ENCODE measurements around the gene GLRA3.

The GLRA3 gene

DNA sequence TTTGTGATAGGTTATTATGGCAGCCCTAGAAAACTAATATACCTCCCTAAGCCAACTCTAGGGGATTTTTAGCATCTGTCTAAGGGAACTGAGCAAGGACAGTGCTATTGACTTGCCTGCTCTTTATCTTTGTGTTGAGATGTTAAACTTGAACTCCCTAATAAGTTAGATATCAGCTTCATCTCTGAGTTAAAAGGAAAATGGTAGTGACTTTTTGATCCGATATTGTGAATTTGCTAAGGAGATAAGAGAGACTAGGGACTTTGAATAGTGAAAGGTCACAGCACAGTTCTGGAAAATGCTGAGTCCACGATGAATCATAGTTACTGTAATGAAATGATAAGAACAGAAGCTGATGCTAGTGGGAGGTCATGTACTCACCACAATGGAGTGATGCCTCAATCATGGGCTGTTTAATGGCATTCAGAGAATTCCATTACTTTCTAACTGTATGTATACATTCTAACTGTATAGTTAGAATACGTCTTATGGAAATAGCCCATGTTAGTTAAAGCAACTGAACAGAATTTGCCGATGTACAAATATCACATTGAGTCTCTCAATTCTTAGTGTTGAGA, 147.2 kb downstream of the GLRA3 start:
- TF ChIP-seq, protein P1, sequence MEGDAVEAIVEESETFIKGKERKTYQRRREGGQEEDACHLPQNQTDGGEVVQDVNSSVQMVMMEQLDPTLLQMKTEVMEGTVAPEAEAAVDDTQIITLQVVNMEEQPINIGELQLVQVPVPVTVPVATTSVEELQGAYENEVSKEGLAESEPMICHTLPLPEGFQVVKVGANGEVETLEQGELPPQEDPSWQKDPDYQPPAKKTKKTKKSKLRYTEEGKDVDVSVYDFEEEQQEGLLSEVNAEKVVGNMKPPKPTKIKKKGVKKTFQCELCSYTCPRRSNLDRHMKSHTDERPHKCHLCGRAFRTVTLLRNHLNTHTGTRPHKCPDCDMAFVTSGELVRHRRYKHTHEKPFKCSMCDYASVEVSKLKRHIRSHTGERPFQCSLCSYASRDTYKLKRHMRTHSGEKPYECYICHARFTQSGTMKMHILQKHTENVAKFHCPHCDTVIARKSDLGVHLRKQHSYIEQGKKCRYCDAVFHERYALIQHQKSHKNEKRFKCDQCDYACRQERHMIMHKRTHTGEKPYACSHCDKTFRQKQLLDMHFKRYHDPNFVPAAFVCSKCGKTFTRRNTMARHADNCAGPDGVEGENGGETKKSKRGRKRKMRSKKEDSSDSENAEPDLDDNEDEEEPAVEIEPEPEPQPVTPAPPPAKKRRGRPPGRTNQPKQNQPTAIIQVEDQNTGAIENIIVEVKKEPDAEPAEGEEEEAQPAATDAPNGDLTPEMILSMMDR (IDR thresholded peaks at IDR 0.05; ENCODE audit: low read depth, low read length): no peak
- no peak for DNase-seq (ENCODE audit: extremely low read depth, low read depth)

DNA sequence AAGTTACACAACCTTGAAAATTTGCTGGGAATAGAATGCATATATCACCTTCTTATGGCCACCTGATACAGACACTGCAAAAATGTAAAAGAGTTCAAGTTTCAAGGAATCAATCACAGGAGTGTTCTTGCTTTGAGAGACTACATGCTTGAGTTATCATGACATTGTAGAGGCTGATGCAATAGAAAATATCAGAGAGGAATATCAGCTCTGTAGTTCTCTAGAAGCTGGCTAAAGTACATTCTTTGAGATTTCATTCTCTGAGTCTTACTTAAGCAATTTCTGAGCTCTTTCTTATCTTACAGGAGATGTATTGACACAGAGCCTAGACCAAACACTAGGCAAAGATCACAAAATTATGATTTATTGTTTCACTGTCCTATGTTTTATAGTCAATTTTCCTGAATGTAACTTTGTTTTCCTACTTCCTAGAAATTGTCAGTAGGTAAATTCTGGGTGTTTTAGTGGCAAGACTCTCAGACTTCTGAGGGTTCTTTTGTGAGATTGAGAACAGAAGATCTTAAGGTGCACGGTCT, 154.7 kb downstream of the GLRA3 start:
- TF ChIP-seq, protein P1 (IDR thresholded peaks at IDR 0.05; ENCODE audit: low read depth, low read length): no peak
- no peak for DNase-seq (ENCODE audit: extremely low read depth, low read depth)

DNA sequence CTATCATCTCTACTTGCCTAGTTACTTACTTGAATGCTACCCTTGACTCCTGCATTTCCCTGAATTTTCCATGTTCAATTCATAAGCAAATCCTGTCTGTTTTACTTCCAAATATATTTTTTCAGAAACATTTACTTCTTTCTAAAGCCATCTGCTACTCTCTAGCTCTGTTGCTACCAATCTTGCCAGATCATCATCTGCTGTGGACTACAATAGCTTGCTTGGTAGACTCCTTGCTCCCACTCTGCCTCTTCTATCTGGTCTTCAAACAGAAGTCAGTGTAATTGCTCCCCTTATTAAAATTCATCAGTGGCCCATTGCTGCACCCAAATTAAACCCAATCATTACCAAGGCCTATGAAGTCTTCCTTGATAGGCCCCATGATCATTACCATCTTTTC, 155.2 kb downstream of the GLRA3 start:
- TF ChIP-seq, protein P1 (IDR thresholded peaks at IDR 0.05; ENCODE audit: low read depth, low read length): no peak
- DNase-seq (ENCODE audit: extremely low read depth, low read depth): no peak

DNA sequence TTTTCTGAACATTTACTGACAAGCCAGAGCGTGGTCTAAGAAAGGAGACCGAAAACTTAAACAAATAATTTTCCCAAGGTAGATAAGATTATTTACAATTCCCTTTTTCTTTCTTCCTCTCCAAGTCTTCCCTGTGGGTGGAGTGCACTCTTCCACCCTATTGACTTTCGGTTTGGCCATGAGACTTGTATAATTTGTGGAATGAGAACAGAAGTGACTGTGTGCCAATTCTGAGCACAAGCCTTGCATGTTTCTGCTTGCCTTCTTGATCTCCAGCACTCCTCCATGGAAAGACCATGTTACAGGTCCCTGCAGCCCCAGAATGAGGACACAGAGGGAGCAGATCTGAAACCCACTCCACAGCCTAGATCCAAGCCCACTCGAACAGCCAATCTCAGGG, 156.8 kb downstream of the GLRA3 start:
- TF ChIP-seq, protein P1 (IDR thresholded peaks at IDR 0.05; ENCODE audit: low read depth, low read length): no peak
- no peak for DNase-seq (ENCODE audit: extremely low read depth, low read depth)

DNA sequence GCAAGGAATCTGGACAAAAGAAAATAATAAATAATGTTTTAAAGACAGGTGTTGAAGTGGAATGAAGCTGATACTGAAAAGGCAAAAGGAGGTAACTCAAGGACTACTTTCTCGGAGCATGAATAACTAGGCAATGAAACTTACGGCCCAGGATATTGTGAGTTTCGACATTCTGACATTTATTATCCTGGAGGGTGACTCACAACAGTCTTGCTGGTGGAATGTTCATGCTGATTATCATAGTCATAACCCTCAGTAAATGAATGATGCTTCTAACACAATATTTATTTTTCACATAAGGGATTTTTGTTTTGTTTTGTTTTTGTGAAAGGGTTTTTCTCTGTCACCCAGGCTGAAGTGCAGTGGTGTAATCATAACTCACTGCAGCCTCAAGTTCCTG, 159.8 kb downstream of the GLRA3 start:
- DNase-seq (ENCODE audit: extremely low read depth, low read depth): peak; percentile 59
- TF ChIP-seq, protein P1 (IDR thresholded peaks at IDR 0.05; ENCODE audit: low read depth, low read length): no peak

DNA sequence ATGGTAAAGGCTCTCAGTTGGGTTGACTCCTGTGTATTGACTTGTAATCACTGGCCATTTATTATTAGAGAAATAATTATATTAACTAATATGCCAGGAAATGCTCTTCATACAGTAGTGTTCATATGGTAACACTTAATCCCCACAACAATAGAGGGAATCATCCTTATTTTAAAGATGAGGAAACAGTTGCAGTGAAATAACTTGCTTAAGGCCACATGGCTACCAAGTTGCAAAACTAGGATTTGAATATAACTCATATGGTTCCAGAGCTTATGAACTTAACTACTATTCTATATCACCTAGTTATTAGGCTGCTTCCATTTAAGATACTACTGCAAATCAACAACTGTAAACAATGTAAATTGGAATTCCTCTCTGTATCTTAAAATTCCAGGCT, 163.2 kb downstream of the GLRA3 start:
- TF ChIP-seq, protein P1 (IDR thresholded peaks at IDR 0.05; ENCODE audit: low read depth, low read length): no peak
- DNase-seq (ENCODE audit: extremely low read depth, low read depth): no peak

DNA sequence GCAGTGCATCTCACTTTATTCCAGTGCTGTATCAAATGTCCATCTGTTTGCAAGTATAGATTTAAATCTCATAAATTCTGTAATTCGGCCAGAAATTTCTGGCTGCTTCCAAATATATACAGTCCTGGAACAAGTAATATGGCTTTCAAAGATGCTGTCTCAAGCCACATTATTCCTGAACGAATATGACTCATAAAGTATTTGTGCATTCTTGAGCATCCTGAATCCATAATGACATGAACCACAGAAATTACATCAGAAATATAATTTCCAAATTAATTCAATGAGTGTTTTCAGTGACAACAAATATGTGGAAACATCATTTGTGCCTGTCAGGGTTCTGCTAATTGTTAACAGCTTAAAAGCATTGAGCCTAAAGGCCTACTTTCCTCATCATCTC, 165.8 kb downstream of the GLRA3 start:
- TF ChIP-seq, protein P1 (IDR thresholded peaks at IDR 0.05; ENCODE audit: low read depth, low read length): no peak
- DNase-seq (ENCODE audit: extremely low read depth, low read depth): no peak
